GM18502 (cell line): ENCODE results near the gene SPDYE18.
"Not testable (repeated sequence)": the region's sequence is repeated elsewhere in the genome, so short reads cannot be mapped to it uniquely, and the experiment has no call there.

ENCODE experiments used
- ATAC-seq: cut with Tn5 transposase; IDR thresholded peaks from one replicate; pipeline ENCODE4 v1.9.1; 2021; ENCODE audit warnings: mild to moderate bottlenecking; ENCODE audit not compliant: unreplicated experiment, poor library complexity

Gene SPDYE18

GRCh38 chr7:77062557-77062956 is at the start of gene SPDYE18:
Gene SPDYE18 (minus strand): TSS chr7:77062558. CDS start chr7:77060512, 2,046 bp downstream.
- not testable (repeated sequence) for ATAC-seq

- ATAC-seq, result not testable (repeated sequence)
Measured at GRCh38 chr7:77108362-77108761, 46.0 kb upstream of the SPDYE18 start.

GRCh38 chr7:77107659-77108058 is 45.3 kb upstream of the SPDYE18 start:
- ATAC-seq, result not testable (repeated sequence)

- ATAC-seq, result not testable (repeated sequence)
Measured at GRCh38 chr7:77105904-77106303, 43.5 kb upstream of the SPDYE18 start.

GRCh38 chr7:77102671-77103070 is 40.3 kb upstream of the SPDYE18 start:
- ATAC-seq, result not testable (repeated sequence)

GRCh38 chr7:77101187-77101586 is 38.8 kb upstream of the SPDYE18 start:
- ATAC-seq, result not testable (repeated sequence)

- ATAC-seq, result not testable (repeated sequence)
Measured at GRCh38 chr7:77100501-77100900, 38.1 kb upstream of the SPDYE18 start.

GRCh38 chr7:77092301-77092700 is 29.9 kb upstream of the SPDYE18 start:
- ATAC-seq, result not testable (repeated sequence)

GRCh38 chr7:77082192-77082591 is 19.8 kb upstream of the SPDYE18 start:
- not testable (repeated sequence) for ATAC-seq

GRCh38 chr7:77080236-77080635 is 17.9 kb upstream of the SPDYE18 start:
- ATAC-seq, result not testable (repeated sequence)

- ATAC-seq, result not testable (repeated sequence)
Measured at GRCh38 chr7:77079624-77080023, 17.3 kb upstream of the SPDYE18 start.

GRCh38 chr7:77079112-77079511 is 16.8 kb upstream of the SPDYE18 start:
- not testable (repeated sequence) for ATAC-seq

GRCh38 chr7:77077060-77077459 is 14.7 kb upstream of the SPDYE18 start:
- ATAC-seq, result not testable (repeated sequence)

GRCh38 chr7:77074786-77075396 is 12.5 kb upstream of the SPDYE18 start:
- not testable (repeated sequence) for ATAC-seq

GRCh38 chr7:77071108-77071507 is 8.8 kb upstream of the SPDYE18 start:
- not testable (repeated sequence) for ATAC-seq

GRCh38 chr7:77065869-77066268 is 3.5 kb upstream of the SPDYE18 start:
- ATAC-seq, result not testable (repeated sequence)

- not testable (repeated sequence) for ATAC-seq
Measured at GRCh38 chr7:77063732-77064131, 1.4 kb upstream of the SPDYE18 start.

- not testable (repeated sequence) for ATAC-seq
Measured at GRCh38 chr7:77032261-77032660, 30.1 kb downstream of the SPDYE18 start, which contains the start of gene SPDYE17. Gene SPDYE17 (minus strand): TSS chr7:77032361. CDS start chr7:77030570, 1,791 bp downstream.

GRCh38 chr7:77026349-77026748 is 36.0 kb downstream of the SPDYE18 start:
- not testable (repeated sequence) for ATAC-seq

- ATAC-seq, result not testable (repeated sequence)
Measured at GRCh38 chr7:77010074-77010680, 52.2 kb downstream of the SPDYE18 start.

- not testable (repeated sequence) for ATAC-seq
Measured at GRCh38 chr7:77008000-77008399, 54.4 kb downstream of the SPDYE18 start.
